ENCODE data around the gene SORCS2.

DNA sequence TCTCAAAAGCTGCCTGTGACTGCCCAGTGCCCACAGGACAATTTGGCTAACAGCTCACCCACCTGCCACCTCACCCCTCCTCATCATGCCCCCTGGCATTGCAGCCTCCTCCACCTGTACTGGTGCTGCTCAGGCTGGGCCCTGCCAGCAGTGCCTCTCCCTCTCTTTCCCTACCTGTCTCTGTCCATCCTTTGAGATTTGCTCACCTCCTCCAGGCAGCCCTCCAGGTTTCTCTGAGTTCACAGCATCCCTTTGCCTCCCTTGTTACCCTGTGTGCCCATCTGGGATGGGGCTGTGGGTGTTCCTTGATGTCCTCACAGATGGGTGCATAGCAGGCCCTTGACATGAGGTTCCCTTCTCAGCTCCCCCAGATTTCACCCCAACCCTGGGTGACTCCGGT lies 522.4 kb downstream of the SORCS2 start:
- TF ChIP-seq, protein P1, sequence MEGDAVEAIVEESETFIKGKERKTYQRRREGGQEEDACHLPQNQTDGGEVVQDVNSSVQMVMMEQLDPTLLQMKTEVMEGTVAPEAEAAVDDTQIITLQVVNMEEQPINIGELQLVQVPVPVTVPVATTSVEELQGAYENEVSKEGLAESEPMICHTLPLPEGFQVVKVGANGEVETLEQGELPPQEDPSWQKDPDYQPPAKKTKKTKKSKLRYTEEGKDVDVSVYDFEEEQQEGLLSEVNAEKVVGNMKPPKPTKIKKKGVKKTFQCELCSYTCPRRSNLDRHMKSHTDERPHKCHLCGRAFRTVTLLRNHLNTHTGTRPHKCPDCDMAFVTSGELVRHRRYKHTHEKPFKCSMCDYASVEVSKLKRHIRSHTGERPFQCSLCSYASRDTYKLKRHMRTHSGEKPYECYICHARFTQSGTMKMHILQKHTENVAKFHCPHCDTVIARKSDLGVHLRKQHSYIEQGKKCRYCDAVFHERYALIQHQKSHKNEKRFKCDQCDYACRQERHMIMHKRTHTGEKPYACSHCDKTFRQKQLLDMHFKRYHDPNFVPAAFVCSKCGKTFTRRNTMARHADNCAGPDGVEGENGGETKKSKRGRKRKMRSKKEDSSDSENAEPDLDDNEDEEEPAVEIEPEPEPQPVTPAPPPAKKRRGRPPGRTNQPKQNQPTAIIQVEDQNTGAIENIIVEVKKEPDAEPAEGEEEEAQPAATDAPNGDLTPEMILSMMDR (IDR thresholded peaks at IDR 0.05) = no peak
- TF ChIP-seq EZH2 (IDR thresholded peaks at IDR 0.05; ENCODE audit: borderline replicate concordance, insufficient read depth, low read depth, low read length, poor library complexity, severe bottlenecking) = no peak
